NCI-H2196 (cell line): ENCODE data around the gene PEX14.
A peak's percentile ranks its signal among the peaks of the same experiment; 100 is the strongest.

Source experiments
- DNase-seq: peaks from one replicate; lab custom pipeline; 2025; ENCODE audit not compliant: unreplicated experiment; lab: John Stamatoyannopoulos, UW

The PEX14 gene

GRCh38 chr1:10675813-10676212 is 201.1 kb downstream of the PEX14 start:
- DNase-seq: no peak

GRCh38 chr1:10676963-10677362 is 202.2 kb downstream of the PEX14 start:
- no peak for DNase-seq

GRCh38 chr1:10677491-10678391 is 203.0 kb downstream of the PEX14 start:
- DNase-seq: no peak

DNA sequence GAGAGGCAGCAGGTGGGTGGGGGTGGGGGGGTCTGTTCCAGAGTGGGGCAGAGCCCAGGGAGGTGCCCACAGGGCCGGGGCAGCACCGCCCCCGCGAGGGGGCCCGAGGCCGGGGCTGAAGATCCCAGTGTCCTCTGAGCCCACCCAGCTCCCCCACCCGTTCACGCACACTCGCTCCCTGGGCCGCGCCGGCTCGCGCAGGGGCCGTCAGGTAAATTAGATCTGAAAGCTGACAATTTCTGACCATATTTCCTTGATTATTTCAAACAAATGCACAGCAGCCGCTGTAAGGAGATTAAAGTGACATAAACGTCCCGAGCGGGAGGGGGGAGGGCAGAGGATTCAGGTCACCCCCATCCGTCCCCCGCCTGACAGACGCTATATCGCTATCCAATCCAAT is 203.7 kb downstream of the PEX14 start:
- no peak for DNase-seq

DNA sequence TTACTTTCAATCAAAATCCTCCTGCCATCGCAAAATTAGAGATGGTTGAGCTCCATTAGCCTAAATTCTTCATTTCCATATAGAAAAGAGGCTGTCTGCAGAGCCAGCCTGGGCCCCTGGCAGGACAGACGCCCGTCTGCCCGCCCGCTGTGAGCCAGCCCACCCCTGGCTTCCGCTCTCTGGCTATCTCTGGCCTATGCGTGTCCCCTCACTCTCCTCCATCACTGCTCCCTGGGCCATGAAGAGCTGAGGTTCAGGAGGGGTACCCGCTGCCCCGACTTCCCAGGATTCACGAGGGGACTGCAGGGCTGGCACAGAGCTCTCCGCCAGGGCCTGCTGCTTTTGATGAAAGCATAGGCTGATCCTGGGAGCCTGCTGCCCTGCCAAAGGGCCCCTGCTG is 204.1 kb downstream of the PEX14 start:
- DNase-seq: no peak

DNA sequence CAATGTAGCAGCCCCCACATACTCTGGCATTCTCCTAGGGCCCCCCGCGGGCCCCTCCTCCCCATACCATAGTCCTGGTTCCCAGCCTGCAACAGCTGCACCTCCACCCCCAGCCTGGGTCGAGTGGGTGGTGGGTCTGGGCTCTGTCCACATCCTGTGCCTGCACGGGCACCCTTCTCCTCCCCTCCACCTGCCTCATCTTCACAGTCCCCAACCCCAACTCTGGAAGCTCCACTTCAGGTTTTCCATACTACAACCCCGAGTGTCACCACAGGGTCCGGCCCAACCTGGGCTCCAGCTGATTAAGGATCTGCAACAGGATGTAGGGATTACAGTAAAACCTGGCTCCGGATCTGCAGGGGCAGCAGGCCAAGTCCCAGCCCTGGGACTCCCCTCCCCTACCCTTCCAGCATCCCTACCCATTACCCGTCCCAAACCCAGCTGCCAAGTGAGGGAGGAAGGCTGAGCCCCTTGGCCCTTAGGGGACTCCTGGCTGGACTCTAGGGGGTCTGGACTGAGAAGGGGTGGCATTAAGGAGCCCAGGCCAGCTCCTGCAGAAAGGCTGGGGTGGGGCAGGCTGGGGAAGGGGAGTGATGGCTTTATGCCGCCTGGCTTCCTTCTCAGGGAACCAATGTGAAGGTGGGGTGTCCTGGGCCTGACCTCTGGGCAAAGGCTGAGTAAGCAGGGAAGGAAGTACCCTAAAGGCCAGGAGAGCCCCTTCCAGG is 204.9 kb downstream of the PEX14 start:
- DNase-seq: peak; percentile 73
